MM.1S (cell line): ENCODE measurements around the gene ENO4.

Experiments used
- DNase-seq: peaks from one replicate; pipeline ENCODE4 v3.0.0-alpha.2; 2015
- H2AFZ ChIP-seq: fragments of 300-600 bp; sonication (generic); 2 replicates; pipeline ENCODE4 v1.6.0; 2016; ENCODE audit warnings: antibody characterized with exemption, low read length
- H3F3A ChIP-seq: fragments of 300-600 bp; sonication (generic); 2 replicates; pipeline ENCODE4 v1.6.1; 2016; ENCODE audit warnings: mild to moderate bottlenecking, antibody characterized with exemption, low read length, moderate library complexity, mixed read lengths; ENCODE audit not compliant: insufficient read depth
- H3K27ac ChIP-seq: fragments of 300-600 bp; sonication (generic); 2 replicates; pipeline ENCODE4 v1.5.1; 2016; ENCODE audit warnings: mild to moderate bottlenecking, low read length
- H3K27me3 ChIP-seq: fragments of 300-600 bp; sonication (generic); replicated peaks from 2 replicates; pipeline ENCODE4 v1.6.0; 2016; ENCODE audit warnings: low read length; ENCODE audit not compliant: insufficient read depth
- H3K36me3 ChIP-seq: fragments of 300-600 bp; sonication (generic); replicated peaks from 2 replicates; pipeline ENCODE4 v1.6.1; 2016; ENCODE audit warnings: mild to moderate bottlenecking, low read length, mixed read lengths; ENCODE audit not compliant: insufficient read depth
- H3K4me1 ChIP-seq: fragments of 300-600 bp; sonication (generic); 2 replicates; pipeline ENCODE4 v1.6.1; 2016; ENCODE audit warnings: low read length, mixed read lengths
- H3K4me2 ChIP-seq: fragments of 300-600 bp; sonication (generic); 2 replicates; pipeline ENCODE4 v1.6.0; 2016; ENCODE audit warnings: low read depth, low read length
- H3K4me3 ChIP-seq: fragments of 300-600 bp; sonication (generic); 2 replicates; pipeline ENCODE4 v1.5.1; 2016; ENCODE audit warnings: low read length, mixed read lengths
- H3K79me2 ChIP-seq: fragments of 300-600 bp; sonication (generic); 2 replicates; pipeline ENCODE4 v1.6.1; 2016; ENCODE audit warnings: mixed run types, low read length, mixed read lengths
- H3K9ac ChIP-seq: fragments of 300-600 bp; sonication (generic); 2 replicates; pipeline ENCODE4 v1.6.1; 2016; ENCODE audit warnings: low read length, mixed read lengths
- H3K9me2 ChIP-seq: fragments of 300-600 bp; sonication (generic); replicated peaks from 2 replicates; pipeline ENCODE4 v1.6.1; 2016; ENCODE audit warnings: mild to moderate bottlenecking, low read length, mixed read lengths; ENCODE audit not compliant: insufficient read depth
- H3K9me3 ChIP-seq: fragments of 300-600 bp; sonication (generic); replicated peaks from 2 replicates; pipeline ENCODE4 v1.6.1; 2016; ENCODE audit warnings: mild to moderate bottlenecking, low read length, mixed read lengths; ENCODE audit not compliant: insufficient read depth
- H4K20me1 ChIP-seq: fragments of 300-600 bp; sonication (generic); 2 replicates; pipeline ENCODE4 v1.6.1; 2016; ENCODE audit warnings: mild to moderate bottlenecking, low read length, moderate library complexity, mixed read lengths; ENCODE audit not compliant: insufficient read depth
- EZH2 ChIP-seq: fragments of 300-600 bp; sonication (generic); optimal IDR thresholded peaks from 2 replicates; pipeline ENCODE3; 2017; ENCODE audit warnings: low read depth, mild to moderate bottlenecking, antibody characterized with exemption, low read length, mixed read lengths
- EZH2phosphoT487 ChIP-seq: fragments of 300-600 bp; sonication (generic); IDR thresholded peaks from 2 replicates; pipeline ENCODE4 v1.6.1; 2018; ENCODE audit warnings: antibody characterized with exemption, low read length
- TF ChIP-seq, protein P1 (sequence below): fragments of 300-600 bp; sonication (generic); IDR thresholded peaks from 2 replicates; pipeline ENCODE4 v1.5.1; 2016; ENCODE audit warnings: antibody characterized with exemption, low read length, mixed read lengths

Gene ENO4

DNA sequence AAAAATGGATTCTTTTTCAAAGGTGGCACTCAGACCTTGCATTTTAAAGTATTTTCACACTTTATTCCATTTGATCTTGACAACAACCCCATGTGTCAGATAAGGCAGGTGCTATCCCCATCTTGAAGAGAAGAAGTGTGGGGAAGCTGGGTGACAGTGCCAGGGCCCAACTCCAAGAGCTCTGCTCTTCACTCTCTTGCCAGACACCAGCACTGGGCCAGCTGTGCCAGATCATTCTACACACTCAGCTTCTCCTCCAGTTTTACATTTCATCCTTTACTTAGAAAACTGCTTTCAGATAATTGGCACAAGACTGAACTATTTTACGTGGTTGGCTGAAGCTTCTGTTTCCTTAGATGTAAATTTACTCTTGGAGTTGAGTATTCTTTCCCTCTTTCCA lies 64.4 kb downstream of the ENO4 start:
- Histone ChIP-seq H3K27ac (no peak overlapping the region), H3F3A (no peaks in the 10 kb centered on the region), H3K9ac (no peak overlapping the region), H3K9me2 (no peaks in the 10 kb centered on the region), H3K4me2 (no peak overlapping the region), H3K79me2 (no peaks in the 10 kb centered on the region), H4K20me1 (no peaks in the 10 kb centered on the region), H2AFZ (no peak overlapping the region), H3K4me1 (0 out of 2 replicates have a peak, but pooled peaks cover 4% of the 10 kb centered on the region), H3K9me3 (no peaks in the 10 kb centered on the region), H3K4me3 (no peak overlapping the region), H3K27me3 (no peaks in the 10 kb centered on the region), H3K36me3 (no peaks in the 10 kb centered on the region)
- DNase-seq: no peak
- TF ChIP-seq EZH2phosphoT487: no peak
- TF ChIP-seq, protein P1, sequence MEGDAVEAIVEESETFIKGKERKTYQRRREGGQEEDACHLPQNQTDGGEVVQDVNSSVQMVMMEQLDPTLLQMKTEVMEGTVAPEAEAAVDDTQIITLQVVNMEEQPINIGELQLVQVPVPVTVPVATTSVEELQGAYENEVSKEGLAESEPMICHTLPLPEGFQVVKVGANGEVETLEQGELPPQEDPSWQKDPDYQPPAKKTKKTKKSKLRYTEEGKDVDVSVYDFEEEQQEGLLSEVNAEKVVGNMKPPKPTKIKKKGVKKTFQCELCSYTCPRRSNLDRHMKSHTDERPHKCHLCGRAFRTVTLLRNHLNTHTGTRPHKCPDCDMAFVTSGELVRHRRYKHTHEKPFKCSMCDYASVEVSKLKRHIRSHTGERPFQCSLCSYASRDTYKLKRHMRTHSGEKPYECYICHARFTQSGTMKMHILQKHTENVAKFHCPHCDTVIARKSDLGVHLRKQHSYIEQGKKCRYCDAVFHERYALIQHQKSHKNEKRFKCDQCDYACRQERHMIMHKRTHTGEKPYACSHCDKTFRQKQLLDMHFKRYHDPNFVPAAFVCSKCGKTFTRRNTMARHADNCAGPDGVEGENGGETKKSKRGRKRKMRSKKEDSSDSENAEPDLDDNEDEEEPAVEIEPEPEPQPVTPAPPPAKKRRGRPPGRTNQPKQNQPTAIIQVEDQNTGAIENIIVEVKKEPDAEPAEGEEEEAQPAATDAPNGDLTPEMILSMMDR: no peak
- no peak for TF ChIP-seq EZH2

DNA sequence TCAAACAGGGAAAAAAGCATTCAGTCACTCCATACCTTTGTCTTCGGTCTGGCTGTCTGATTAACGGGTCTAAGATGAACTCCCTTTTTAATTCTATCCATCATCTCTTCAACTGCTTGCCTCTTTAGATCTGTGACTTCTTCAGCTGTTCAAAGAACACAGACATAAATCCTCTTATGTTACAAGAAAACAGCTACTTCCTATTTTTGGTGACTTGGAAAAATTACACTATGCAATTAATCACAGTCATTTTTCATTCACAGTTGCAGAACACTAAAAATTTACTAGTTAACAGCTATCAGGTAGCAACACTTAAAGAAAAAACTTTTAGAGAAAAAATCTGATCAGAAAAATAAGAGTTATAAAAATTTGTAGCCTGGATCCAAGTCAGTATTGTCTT lies 66.0 kb downstream of the ENO4 start:
- no peak overlapping the region for H3K27ac ChIP-seq
- TF ChIP-seq EZH2 (no peak), EZH2phosphoT487 (no peak)
- TF ChIP-seq, protein P1: no peak
- H3K36me3 ChIP-seq: no peaks in the 10 kb centered on the region
- no peaks in the 10 kb centered on the region for H3K9me2 ChIP-seq
- H4K20me1 ChIP-seq: no peaks in the 10 kb centered on the region
- no peak overlapping the region for H3K4me3 ChIP-seq
- H3K4me1 ChIP-seq: no peaks in the 10 kb centered on the region
- H3K9ac ChIP-seq: no peak overlapping the region
- no peaks in the 10 kb centered on the region for H3K27me3 ChIP-seq
- no peaks in the 10 kb centered on the region for H3K9me3 ChIP-seq
- H2AFZ ChIP-seq: no peak overlapping the region
- no peaks in the 10 kb centered on the region for H3F3A ChIP-seq
- no peak overlapping the region for H3K4me2 ChIP-seq
- DNase-seq: no peak
- H3K79me2 ChIP-seq: no peaks in the 10 kb centered on the region

DNA sequence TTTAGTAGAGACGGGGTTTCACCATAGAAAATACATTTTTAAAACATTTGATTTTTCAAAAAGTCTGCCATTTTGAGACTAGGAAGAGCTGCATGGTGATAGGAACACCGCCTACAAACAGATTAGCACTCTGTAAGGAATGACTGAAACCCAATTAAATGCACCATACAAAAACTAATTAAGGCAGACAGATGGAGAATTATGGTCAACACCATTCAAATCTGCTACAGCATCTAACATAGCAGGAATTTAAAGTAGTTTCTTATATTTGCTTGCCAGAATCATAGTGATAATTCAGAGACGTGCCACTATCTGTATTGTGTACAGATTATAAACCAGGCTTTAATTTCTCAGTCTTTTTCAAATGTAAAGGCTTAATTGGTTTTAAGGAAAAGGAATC lies 68.2 kb downstream of the ENO4 start:
- H3K4me2 ChIP-seq: no peak overlapping the region
- H3K9ac ChIP-seq: no peak overlapping the region

More for the DNA sequence above, 68.2 kb downstream of the ENO4 start:
- Histone ChIP-seq H3K27ac (no peak overlapping the region), H3K9me3 (no peaks in the 10 kb centered on the region), H3K36me3 (no peaks in the 10 kb centered on the region), H3K9me2 (no peaks in the 10 kb centered on the region), H2AFZ (no peak overlapping the region), H4K20me1 (no peaks in the 10 kb centered on the region), H3K4me1 (no peaks in the 10 kb centered on the region), H3K4me3 (no peak overlapping the region), H3F3A (no peaks in the 10 kb centered on the region), H3K27me3 (no peaks in the 10 kb centered on the region), H3K79me2 (no peaks in the 10 kb centered on the region)
- no peak for TF ChIP-seq EZH2
- TF ChIP-seq EZH2phosphoT487: no peak
- TF ChIP-seq, protein P1: no peak
- DNase-seq: no peak
